H1 (cell line): ENCODE measurements around the gene ANO2. TPM values are rescaled to one million over a fixed set of nuclear protein-coding genes. Genes with fewer than 3 reads are reported as not detected.
A peak's percentile ranks its signal among the peaks of the same experiment; 100 is the strongest.

ENCODE experiments used
- CTCF ChIA-PET: fragments of 300-600 bp; sonication (Branson Sonifier 250); formaldehyde crosslinking; loops from one replicate; lab custom pipeline; 2021; ENCODE audit not compliant: partially characterized antibody; lab: Charles Lee
- POLR2A ChIA-PET: fragments of 300-600 bp; sonication (Branson Sonifier 250); formaldehyde crosslinking; loops from one replicate; lab custom pipeline; 2021; ENCODE audit warnings: inconsistent platforms; ENCODE audit not compliant: partially characterized antibody; lab: Charles Lee
- DNase-seq, 2 experiments: peaks; one replicate each; pipeline versions ENCODE4 v3.0.0 to v3.0.0-alpha.2; 2010 to 2022; ENCODE audit warnings: low spot score in 2 of 2, low read depth in 1 of 2, mixed read lengths in 1 of 2
- FAIRE-seq: peaks from 2 replicates; lab custom pipeline; 2011; peaks lifted over from hg19 to GRCh38; lab: Jason Lieb, UNC
- H2AFZ ChIP-seq: 2 replicates; pipeline ENCODE4 v1.8.1; 2012; ENCODE audit warnings: low read length, inconsistent platforms
- H2AK5ac ChIP-seq: 2 replicates; pipeline ENCODE4 v1.6.1; 2013; ENCODE audit warnings: low read depth, low read length
- H2BK120ac ChIP-seq: replicated peaks from 2 replicates; pipeline ENCODE3; 2013; ENCODE audit warnings: low read depth, low read length, inconsistent platforms
- H2BK12ac ChIP-seq: 2 replicates; pipeline ENCODE4 v1.6.1; 2013; ENCODE audit warnings: low read depth, low read length
- H2BK15ac ChIP-seq: 2 replicates; pipeline ENCODE4 v1.6.1; 2013; ENCODE audit warnings: low read length
- H2BK20ac ChIP-seq: 2 replicates; pipeline ENCODE4 v1.6.1; 2013; ENCODE audit warnings: low read length
- H2BK5ac ChIP-seq: 2 replicates; pipeline ENCODE4 v1.6.1; 2013; ENCODE audit warnings: low read depth, low read length
- H3K14ac ChIP-seq: 2 replicates; pipeline ENCODE4 v1.6.1; 2013; ENCODE audit warnings: inconsistent platforms; ENCODE audit not compliant: insufficient read length
- H3K18ac ChIP-seq: 2 replicates; pipeline ENCODE4 v1.6.1; 2013; ENCODE audit warnings: low read length; ENCODE audit errors: extremely low read depth
- H3K23ac ChIP-seq: 2 replicates; pipeline ENCODE4 v1.6.1; 2013; ENCODE audit warnings: inconsistent platforms; ENCODE audit not compliant: insufficient read length
- H3K23me2 ChIP-seq: 2 replicates; pipeline ENCODE4 v1.6.1; 2013; ENCODE audit warnings: low read depth, low read length
- H3K27ac ChIP-seq: 2 replicates; pipeline ENCODE4 v1.6.1; 2011; ENCODE audit warnings: low read depth, low read length, inconsistent platforms
- H3K27me3 ChIP-seq, 4 experiments: replicated peaks in 1 of 4; 1 replicate in 1 of 4; 2 replicates in 3 of 4; pipeline versions ENCODE4 v1.6.1 to v1.8.1; 2011 to 2013; ENCODE audit warnings: low read length in 3 of 4, mild to moderate bottlenecking in 3 of 4, inconsistent platforms in 2 of 4, mixed read lengths in 2 of 4, moderate library complexity in 1 of 4; ENCODE audit not compliant: control insufficient read depth in 3 of 4, insufficient read depth in 3 of 4; ENCODE audit errors: extremely low read depth in 1 of 4
- H3K36me3 ChIP-seq, 4 experiments: 2 replicates each; pipeline versions ENCODE4 v1.6.1 to v1.8.1; 2011 to 2013; ENCODE audit warnings: mild to moderate bottlenecking in 4 of 4, low read length in 3 of 4, moderate library complexity in 2 of 4, control low read depth in 1 of 4, inconsistent platforms in 1 of 4; ENCODE audit not compliant: insufficient read depth in 4 of 4, control insufficient read depth in 2 of 4
- H3K4ac ChIP-seq: replicated peaks from 2 replicates; pipeline ENCODE3; 2013; ENCODE audit warnings: low read length, low read depth, mixed read lengths, inconsistent platforms; ENCODE audit not compliant: insufficient read length
- H3K4me1 ChIP-seq, 4 experiments: replicated peaks in 1 of 4; 1 replicate in 1 of 4; 2 replicates in 3 of 4; pipeline versions ENCODE4 v1.6.1 to v1.8.1; 2011 to 2013; ENCODE audit warnings: low read length in 3 of 4, inconsistent platforms in 2 of 4, mixed read lengths in 1 of 4; ENCODE audit not compliant: insufficient read depth in 4 of 4, control insufficient read depth in 3 of 4
- H3K4me2 ChIP-seq, 2 experiments: 2 replicates each; pipeline versions ENCODE4 v1.6.1 to v1.8.1; 2011 to 2013; ENCODE audit warnings: low read depth in 2 of 2, low read length in 2 of 2, control low read depth in 1 of 2, inconsistent platforms in 1 of 2, mild to moderate bottlenecking in 1 of 2; ENCODE audit not compliant: insufficient read depth in 1 of 2
- H3K4me3 ChIP-seq, 4 experiments: fragments of 200-600, 300-600 bp in 1 of 4; sonication (generic), shearing (Covaris generic), sonication (Bioruptor Twin) in 1 of 4; 2 replicates each; pipeline versions ENCODE4 v1.5.1 to v1.8.1; 2011 to 2016; ENCODE audit warnings: low read length in 4 of 4, low read depth in 3 of 4, control low read depth in 2 of 4, inconsistent platforms in 2 of 4, mild to moderate bottlenecking in 2 of 4, mixed read lengths in 1 of 4, moderate library complexity in 1 of 4; ENCODE audit not compliant: insufficient read depth in 2 of 4; ENCODE audit errors: extremely low read depth in 1 of 4
- H3K56ac ChIP-seq: replicated peaks from 2 replicates; pipeline ENCODE3; 2013; ENCODE audit warnings: low read depth, mild to moderate bottlenecking, mixed read lengths, low read length, inconsistent platforms; ENCODE audit not compliant: insufficient read length
- H3K79me1 ChIP-seq: 2 replicates; pipeline ENCODE4 v1.6.1; 2013; ENCODE audit warnings: low read depth, low read length, control low read depth
- H3K79me2 ChIP-seq, 2 experiments: 2 replicates each; pipeline versions ENCODE4 v1.6.1 to v1.8.1; 2012 to 2013; ENCODE audit warnings: low read length in 2 of 2, mild to moderate bottlenecking in 2 of 2, inconsistent platforms in 1 of 2; ENCODE audit not compliant: insufficient read depth in 2 of 2, control insufficient read depth in 1 of 2
- H3K9ac ChIP-seq, 4 experiments: replicated peaks in 1 of 4; 1 replicate in 1 of 4; 2 replicates in 3 of 4; pipeline versions ENCODE4 v1.6.1 to v1.8.1; 2011 to 2013; ENCODE audit warnings: low read depth in 3 of 4, low read length in 3 of 4, control low read depth in 2 of 4, mild to moderate bottlenecking in 2 of 4, moderate library complexity in 2 of 4, inconsistent platforms in 1 of 4; ENCODE audit errors: extremely low read depth in 1 of 4
- H3K9me3 ChIP-seq, 2 experiments: 2 replicates each; pipeline versions ENCODE4 v1.6.1 to v1.8.1; 2012 to 2013; ENCODE audit warnings: mild to moderate bottlenecking in 2 of 2, moderate library complexity in 2 of 2, control low read depth in 1 of 2, inconsistent platforms in 1 of 2, low read depth in 1 of 2, low read length in 1 of 2, mixed read lengths in 1 of 2; ENCODE audit not compliant: insufficient read depth in 2 of 2
- H4K20me1 ChIP-seq, 2 experiments: replicated peaks in 1 of 2; 2 replicates each; pipeline versions ENCODE3 to v1.8.1; 2011 to 2013; ENCODE audit warnings: inconsistent platforms in 2 of 2, low read length in 2 of 2, mild to moderate bottlenecking in 1 of 2; ENCODE audit not compliant: insufficient read depth in 2 of 2, control insufficient read depth in 1 of 2
- H4K5ac ChIP-seq: 2 replicates; pipeline ENCODE4 v1.6.1; 2013; ENCODE audit warnings: low read length, low read depth, mixed read lengths, inconsistent platforms; ENCODE audit not compliant: insufficient read length
- H4K8ac ChIP-seq: 2 replicates; pipeline ENCODE4 v1.8.0; 2013; ENCODE audit warnings: mild to moderate bottlenecking, moderate library complexity, low read length, inconsistent platforms; ENCODE audit not compliant: insufficient read depth; ENCODE audit errors: extremely low read depth
- H4K91ac ChIP-seq: replicated peaks from 2 replicates; pipeline ENCODE3; 2013; ENCODE audit warnings: low read length, mixed read lengths, inconsistent platforms; ENCODE audit not compliant: insufficient read length
- CBX5 ChIP-seq: fragments of 300-800, 300-1000 bp; sonication (generic); IDR thresholded peaks from 2 replicates; pipeline ENCODE4 v1.7.1; 2016; ENCODE audit warnings: antibody characterized with exemption, low read length, low read depth
- TEAD4 ChIP-seq: IDR thresholded peaks from 2 replicates; pipeline ENCODE4 v1.6.1; 2012; ENCODE audit warnings: low read depth, low read length, inconsistent platforms, mixed read lengths
- WGBS, 2 experiments: shearing (Covaris generic) in 1 of 2; methylation state at CpG; one replicate each; pipeline versions ENCODE4 v1.1.6 to v1.1.7; 2013 to 2015; ENCODE audit warnings: low lambda C conversion rate in 2 of 2, mixed read lengths in 2 of 2, inconsistent platforms in 1 of 2, low coverage in 1 of 2, missing lambda C conversion rate in 1 of 2; ENCODE audit not compliant: insufficient replicate concordance in 2 of 2, insufficient coverage in 1 of 2, insufficient read length in 1 of 2; ENCODE audit errors: extremely low coverage in 1 of 2, missing lambda C conversion rate in 1 of 2; 5-methylcytosine and 5-hydroxymethylcytosine counted together
- polyA plus RNA-seq, 7 experiments: library from polyadenylated mRNA; depleted of rRNA in 3 of 7; stranded (reverse) in 5 of 7; unstranded in 2 of 7; fragments of >200 nt in 5 of 7; fragments of 200-250 nt in 2 of 7; gene quantifications; 1 replicate in 5 of 7; 2 replicates in 1 of 7; 4 replicates in 1 of 7; pipeline versions ENCODE4 v1.2.1 to v1.2.3, GENCODE V29; 2011 to 2013; ENCODE audit warnings: missing spikeins in 2 of 7, mixed read lengths in 2 of 7
- total RNA-seq: library from RNA; stranded (reverse); fragmentation: NEBNext Ultra II Directional; extraction: Animal tissue kit (Norgen Biotek cat#: 25700); gene quantifications from 2 replicates; pipeline ENCODE4 v1.2.1, GENCODE V29; 2021

Gene ANO2
- total and polyA plus RNA-seq, 2 of the 8 experiments (the other 6 are each of a cell fraction or from before 2014, with no cell fraction given), result 1.9 to 5.5 TPM

GRCh38 chr12:5520037-5520436, 425.0 kb downstream of the ANO2 start:
- CTCF ChIA-PET, result interaction anchor here (0.6 to 1.0 kb wide), 2 partner anchors 36 to 128 kb away, joined by 3 read pairs; no protein-coding TSS in a partner anchor

More at GRCh38 chr12:5520037-5520436, 425.0 kb downstream of the ANO2 start:
- peaks cover 0 to 7% (median 3%) of the 10 kb centered on the region in 4 experiments; a peak in 5 of 7 replicates for H3K4me1 ChIP-seq
- TF ChIP-seq CBX5 (no peak), TEAD4 (no peak)
- H4K8ac ChIP-seq, result no peak overlapping the region
- no peaks in the 10 kb centered on the region for H3K79me2 ChIP-seq
- no peaks in the 10 kb centered on the region for H3K27me3 ChIP-seq
- H2BK12ac ChIP-seq, result no peak overlapping the region
- no peak overlapping the region for H2AFZ ChIP-seq
- H3K56ac ChIP-seq, result no peak overlapping the region
- FAIRE-seq (no peak), DNase-seq (peak in 1 of 2 experiments; percentile 17)
- no peak overlapping the region for H2BK5ac ChIP-seq
- no peak overlapping the region for H4K91ac ChIP-seq
- no peaks in the 10 kb centered on the region for H3K36me3 ChIP-seq
- no peak overlapping the region for H3K27ac ChIP-seq
- H2BK20ac ChIP-seq, result no peak overlapping the region
- H2AK5ac ChIP-seq, result no peak overlapping the region
- H3K14ac ChIP-seq, result no peak overlapping the region
- no peaks in the 10 kb centered on the region for H3K79me1 ChIP-seq
- H4K20me1 ChIP-seq, result no peaks in the 10 kb centered on the region
- H3K4me3 ChIP-seq, result no peak overlapping the region
- H2BK15ac ChIP-seq, result no peak overlapping the region
- H3K9me3 ChIP-seq, result no peaks in the 10 kb centered on the region
- H3K4me2 ChIP-seq, result no peak overlapping the region
- H3K23me2 ChIP-seq, result no peaks in the 10 kb centered on the region
- no peak overlapping the region for H3K4ac ChIP-seq
- H3K23ac ChIP-seq, result no peak overlapping the region
- H4K5ac ChIP-seq, result no peak overlapping the region
- POLR2A ChIA-PET, result no interaction called here
- WGBS, 2 experiments, result 85% methylated on average over 4 of the region's 4 CpGs; no CpG with 5 or more reads in 1 of the 2 experiments
- no peak overlapping the region for H3K9ac ChIP-seq
- H3K18ac ChIP-seq, result no peak overlapping the region
- H2BK120ac ChIP-seq, result no peak overlapping the region
